Germinal center (tissue), 1 donor: Measurements from ENCODE around the gene GZMM.

ENCODE experiments used
- DNase-seq: peaks from one replicate; pipeline ENCODE4 v3.0.0; 2012; ENCODE audit warnings: mixed read lengths, low spot score

The GZMM gene

DNA sequence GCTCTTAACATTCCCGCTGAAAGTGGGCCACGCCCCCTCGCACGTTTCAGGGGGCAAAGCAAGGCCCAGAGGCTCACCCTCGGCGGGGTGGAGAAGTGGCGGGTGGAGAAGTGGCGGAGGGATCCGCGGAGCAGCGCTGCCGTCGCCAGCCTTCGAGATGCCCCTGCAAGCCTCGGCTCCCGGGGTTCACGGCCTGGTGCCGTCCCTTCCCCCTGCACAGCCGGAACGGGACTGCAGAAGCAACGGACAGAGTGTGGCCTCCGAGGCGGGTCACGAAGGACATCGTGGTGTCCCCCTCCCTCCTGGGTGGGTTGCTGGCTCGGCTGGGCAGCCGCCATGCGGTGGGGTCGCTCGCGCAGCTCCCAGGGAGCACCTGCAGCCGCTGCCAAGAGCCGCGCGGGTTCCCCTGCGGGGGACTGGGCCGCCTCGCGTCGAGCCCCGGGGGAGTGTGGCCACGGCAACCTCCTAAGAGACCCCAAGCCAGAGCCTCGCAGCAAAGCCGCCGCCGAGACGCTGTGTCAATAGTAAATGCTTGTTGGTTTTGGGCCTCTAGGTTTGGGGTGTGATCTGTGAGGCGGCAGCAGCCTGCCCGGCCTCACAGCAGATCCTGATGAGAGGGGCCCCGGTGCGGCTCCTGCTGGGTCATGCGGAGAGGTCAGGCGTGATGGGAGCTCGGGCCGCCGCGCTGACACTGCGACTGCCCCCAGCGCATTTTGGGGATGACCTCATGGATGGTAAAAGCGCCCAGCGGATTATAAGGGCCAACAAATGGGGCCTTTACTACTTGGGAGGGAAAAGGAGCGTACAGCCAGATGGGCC lies 31.1 kb upstream of the GZMM start:
- no peak for DNase-seq

DNA sequence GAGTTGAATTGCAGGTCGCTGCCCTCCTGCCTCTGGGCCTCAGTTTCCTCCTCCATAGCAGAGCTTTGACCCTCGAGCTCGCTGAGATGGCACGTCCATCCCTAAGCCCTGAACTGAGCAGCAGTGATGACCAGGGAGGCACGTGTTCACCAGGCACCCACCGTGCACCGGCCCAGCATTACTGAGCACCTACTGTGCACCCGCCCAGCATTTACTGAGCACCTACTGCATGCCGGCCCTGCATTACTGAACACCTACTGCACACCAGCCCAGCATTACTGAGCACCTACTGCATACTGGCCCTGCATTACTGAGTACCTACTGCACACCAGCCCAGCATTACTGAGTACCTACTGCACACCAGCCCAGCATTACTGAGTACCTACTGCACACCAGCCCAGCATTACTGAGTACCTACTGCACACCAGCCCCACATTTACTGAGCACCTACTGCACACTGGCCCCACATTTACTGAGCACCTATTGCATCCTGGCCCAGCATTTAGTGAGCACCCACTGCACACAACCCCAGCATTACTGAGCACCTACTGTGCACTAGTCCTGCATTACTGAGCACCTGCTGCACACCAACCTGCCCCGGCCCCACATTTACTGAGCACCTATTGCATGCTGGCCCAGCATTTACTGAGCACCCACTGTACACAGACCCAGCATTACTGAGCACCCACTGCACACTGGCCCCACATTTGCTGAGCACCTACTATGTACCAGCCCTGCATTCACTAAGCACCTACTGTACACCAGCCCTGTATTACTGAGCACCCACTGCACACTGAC lies 30.3 kb upstream of the GZMM start:
- no peak for DNase-seq

DNA sequence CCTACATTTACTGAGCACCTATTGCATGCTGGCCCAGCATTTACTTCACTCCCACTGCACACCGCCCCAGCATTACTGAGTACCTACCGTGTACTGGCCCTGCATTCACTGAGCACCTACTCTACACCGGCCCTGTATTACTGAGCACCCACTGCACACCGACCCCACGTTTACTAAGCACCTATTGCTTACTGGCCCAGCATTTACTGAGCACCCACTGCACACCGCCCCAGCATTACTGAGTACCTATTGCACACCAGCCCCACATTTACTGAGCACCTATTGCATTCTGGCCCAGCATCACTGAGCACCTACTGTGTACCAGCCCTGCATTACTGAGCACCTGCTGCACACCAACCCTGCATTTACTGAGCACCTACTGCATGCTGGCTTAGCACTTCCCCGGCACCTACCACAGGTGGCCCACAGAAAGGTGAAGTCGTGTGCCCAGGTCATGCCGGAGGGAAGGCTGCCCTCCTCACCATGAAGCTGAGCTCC lies 29.6 kb upstream of the GZMM start:
- DNase-seq: no peak

DNA sequence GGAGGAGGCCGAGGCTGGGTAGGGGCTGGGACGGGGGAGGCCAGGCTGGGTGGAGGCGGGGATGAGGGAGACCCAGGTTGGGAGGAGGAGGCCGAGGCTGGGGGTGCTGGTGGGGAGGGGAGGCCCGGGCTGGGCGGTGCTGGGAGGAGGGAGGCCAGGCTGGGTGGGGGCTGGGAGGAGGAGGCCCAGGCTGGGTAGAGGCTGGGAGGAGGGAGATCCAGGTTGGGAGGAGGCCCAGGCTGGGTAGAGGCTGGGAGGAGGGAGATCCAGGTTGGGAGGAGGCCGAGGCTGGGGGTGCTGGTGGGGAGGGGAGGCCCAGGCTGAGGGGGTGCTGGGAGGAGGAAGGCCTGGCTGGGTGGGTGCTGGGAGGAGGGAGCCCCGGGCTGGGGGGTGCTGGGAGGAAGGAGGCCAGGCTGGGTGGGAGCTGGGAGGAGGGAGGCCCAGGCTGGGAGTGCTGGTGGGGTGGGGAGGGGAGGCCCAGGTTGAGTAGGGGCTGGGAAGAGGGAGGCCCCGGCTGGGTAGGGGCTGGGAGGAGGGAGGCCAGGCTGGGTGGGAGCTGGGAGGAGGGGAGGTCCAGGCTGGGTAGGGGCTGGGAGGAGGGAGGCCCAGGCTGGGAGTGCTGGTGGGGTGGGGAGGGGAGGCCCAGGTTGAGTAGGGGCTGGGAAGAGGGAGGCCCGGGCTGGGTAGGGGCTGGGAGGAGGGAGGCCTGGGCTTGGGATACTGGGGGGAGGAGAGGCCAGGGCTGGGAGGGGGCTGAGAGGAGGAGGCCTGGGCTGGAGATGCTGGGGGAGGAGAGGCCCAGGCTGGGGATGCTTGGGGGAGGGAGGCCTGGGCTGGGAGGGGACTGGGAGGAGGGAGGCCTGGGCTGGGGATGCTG lies 25.9 kb upstream of the GZMM start:
- DNase-seq: no peak

DNA sequence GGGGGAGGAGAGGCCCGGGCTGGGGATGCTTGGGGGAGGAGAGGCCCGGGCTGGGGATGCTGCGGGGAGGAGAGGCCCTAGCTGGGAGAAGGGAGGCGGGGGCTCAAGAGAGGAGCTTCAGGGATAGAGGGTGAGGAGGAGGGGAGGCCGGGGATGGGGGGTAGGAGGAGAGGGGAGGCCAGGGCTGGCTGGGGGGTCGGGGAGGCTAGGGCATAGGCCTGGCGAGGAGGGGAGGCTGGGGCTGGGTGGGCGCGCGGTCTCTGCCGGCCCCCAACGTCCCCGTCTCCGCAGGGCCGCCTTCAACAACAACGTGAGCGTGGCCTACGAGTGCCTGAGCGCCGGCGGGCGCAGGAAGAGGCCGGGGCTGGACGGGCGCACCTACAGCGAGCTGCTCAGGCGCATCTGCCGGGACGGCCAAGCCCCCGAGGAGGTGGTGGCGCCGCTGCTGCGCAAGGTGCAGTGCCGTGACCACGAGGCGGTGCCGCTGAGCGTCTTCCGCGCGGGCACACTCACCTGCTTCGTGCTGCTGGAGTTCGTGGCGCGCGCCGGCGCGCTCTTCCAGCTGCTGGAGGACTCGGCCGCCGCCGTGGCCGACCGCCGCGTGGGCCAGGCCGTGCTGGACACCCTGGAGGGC lies 25.1 kb upstream of the GZMM start:
- peak; percentile 23 for DNase-seq

DNA sequence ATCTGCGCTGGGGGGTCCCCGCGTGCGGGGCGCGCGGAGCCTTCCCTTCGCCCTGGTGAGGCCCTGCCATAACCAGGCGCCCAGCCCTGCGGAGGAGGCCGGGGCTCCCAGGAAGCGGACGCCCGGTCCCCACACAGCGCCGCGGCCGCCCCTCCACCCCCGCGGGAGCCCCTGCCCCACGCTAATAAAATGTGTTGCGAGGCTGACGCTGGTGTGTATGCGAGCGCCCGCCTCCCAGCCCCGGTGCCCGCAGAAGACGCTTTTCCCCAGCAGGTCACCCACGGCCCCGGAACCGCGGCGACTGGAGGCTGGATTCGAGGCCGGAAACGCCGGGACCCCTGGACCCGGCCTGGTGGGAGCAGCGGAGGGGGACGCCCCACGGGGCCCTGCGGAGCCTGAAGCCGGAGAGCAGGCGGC lies 24.4 kb upstream of the GZMM start:
- no peak for DNase-seq

DNA sequence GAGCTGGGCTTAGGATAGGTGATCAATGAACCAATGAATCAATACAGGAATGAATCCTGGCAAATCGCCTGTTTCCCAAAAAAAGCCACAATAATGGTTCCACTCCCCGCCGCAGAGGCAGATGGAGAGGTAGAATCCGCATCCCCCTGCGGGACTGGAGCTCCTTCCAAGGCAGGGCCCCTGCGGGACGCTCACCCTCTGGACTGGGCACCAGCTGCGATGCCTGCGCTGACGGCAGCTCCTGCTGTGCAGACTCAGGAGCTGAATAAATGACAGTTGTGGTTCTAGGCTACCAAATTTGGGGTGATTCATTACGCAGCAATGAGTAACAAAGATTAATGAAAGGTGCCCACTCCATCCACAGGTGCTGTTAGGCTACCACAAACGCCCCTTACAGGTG lies 21.1 kb upstream of the GZMM start:
- no peak for DNase-seq

DNA sequence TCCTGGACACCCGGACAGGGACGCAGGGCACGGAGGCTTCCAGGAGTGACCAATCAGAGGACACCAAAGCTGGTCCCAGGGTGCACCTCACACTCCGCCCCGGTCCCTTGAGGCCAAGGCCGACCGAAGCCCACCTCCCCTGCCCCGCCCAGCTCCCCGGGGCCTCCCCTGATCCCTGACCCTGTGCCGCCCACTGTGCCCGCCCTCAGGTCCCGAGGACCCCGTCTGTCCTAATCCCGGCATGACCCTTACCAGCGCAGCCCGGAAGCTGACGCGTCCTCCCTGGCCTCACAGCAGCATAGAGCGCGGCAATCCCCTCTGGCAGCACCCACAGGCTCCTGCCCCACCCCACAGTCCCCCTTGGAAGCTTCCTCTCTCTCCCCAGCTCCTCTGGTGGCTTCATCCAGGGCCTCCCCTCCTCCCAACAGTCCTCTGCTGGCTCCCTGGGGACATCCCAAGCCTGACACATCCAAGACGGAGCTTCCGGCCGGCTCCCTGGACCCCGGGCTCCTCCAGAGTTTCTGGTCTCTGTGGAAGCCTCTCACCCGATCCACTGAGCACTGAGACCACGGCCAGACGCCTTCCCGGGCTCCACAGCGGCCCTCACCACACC lies 19.7 kb upstream of the GZMM start:
- no peak for DNase-seq

DNA sequence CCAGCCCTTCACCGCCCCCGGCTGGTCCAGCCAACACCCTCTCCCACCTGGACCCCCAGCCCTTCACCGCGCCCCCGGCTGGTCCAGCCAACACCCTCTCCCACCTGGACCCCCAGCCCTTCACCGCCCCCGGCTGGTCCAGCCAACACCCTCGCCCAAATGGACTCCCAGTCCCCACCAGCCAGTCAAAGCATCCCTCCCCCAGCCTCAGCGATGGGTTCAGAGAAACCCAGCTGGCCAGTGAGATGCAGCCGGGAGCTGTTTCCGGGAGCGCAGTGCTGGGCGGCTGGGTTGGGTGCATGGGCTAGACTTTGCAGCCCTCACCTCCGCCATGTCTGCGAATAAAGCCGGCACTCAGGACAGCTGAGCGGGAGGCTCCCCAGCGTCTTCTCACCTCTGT lies 18.8 kb upstream of the GZMM start:
- DNase-seq: no peak

DNA sequence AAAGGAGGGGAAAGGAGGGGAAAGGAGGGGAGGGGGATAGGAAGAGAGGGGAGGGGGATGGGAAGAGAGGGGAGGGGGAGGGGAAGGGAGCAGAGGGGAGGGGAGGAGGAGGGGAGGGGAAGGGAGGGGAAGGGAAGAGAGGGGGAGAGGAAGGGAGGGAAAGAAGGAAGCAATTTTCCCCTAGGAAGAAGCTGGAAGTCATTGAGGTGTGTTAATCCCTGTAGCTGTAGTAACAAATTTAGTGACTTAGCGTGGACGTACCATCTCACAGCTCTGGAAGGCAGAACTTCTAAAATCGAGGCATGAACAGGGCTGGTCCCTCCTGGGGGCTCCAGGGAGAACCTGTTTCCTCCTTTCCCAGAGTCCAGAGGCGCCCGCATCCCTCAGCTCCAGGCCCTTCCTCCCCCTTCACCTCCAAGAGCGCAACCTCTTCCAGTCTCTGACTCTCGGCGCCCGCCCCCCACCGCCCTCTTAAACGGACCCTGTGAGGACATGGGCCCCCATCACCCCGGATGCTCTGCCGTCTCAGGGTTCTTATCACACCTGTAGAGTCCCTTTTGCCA lies 17.9 kb upstream of the GZMM start:
- no peak for DNase-seq

DNA sequence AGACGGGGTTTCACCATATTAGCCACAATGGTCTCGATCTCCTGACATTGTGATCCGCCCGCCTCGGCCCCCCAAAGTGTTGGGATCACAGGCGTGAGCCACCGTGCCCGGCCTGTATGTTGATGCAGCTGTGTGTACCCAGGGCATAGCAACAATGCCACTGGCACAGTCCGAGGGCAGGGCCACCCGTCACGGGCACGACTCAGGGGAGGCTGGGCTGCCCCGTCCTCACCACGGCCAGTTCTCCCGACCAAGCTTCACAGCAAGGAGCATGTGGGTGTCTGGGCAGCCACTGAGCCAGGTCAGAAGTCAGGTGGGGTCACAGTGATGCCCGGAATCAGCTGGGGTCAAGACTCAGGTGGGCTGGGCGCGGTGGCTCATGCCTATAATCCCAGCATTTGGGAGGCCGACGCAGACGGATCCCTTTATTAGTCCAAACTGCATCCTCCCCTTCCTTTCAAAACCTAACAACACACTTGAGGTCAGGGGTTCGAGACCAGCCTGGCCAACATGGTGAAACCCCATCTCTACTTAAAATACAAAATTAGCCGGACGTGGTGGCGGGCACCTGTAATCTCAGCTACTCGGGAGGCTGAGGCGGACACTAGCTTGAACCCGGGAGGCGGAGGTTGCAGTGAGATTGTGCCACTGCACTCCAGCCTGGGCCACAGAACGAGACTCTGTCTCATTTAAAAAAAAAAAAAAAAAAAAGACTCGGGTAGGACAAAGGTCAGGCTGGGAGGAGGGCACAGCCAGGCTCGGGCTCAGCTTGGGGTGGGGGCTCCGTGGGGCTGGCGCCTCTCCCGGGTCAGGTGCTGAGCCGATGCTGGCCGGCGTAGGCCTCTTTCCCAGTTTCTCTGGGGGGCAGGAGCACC lies 13.5 kb upstream of the GZMM start:
- no peak for DNase-seq

DNA sequence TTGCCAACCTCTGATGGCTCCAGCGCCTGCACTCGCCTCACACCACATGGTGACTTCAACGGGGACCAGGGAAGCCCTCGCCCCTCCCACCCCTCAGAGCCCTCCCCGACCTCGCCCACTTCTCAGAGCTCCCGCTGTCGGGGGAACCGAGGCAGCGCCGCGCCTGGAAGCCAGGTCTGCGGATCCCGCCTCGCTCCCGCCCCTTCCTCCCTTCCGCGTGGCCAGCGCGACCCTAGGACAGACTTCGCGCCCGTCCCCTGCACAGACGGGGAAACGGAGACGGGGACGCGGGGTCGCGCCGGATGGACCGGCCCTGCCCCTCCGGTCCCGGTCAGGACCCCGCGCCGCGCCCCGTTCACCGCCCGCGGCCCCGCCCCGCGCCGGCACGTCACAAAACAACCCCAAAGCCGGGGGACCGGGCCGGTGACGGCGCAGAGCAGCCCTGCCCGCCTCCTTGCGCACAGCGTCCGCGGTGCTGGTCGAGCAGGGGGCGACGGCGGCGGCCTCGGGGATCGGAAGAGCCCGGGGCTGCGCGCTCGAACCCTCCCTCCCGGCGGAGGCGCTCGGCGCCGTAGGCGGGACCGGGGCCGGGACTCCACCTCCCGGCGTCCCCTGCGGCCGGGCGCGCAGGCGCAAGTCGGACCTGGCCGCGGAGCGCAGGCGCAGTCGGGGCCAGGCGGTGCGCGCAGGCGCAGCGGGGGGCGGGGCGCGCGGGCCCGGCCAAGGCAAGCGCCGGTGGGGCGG lies 12.7 kb upstream of the GZMM start:
- peak; percentile 97 for DNase-seq

DNA sequence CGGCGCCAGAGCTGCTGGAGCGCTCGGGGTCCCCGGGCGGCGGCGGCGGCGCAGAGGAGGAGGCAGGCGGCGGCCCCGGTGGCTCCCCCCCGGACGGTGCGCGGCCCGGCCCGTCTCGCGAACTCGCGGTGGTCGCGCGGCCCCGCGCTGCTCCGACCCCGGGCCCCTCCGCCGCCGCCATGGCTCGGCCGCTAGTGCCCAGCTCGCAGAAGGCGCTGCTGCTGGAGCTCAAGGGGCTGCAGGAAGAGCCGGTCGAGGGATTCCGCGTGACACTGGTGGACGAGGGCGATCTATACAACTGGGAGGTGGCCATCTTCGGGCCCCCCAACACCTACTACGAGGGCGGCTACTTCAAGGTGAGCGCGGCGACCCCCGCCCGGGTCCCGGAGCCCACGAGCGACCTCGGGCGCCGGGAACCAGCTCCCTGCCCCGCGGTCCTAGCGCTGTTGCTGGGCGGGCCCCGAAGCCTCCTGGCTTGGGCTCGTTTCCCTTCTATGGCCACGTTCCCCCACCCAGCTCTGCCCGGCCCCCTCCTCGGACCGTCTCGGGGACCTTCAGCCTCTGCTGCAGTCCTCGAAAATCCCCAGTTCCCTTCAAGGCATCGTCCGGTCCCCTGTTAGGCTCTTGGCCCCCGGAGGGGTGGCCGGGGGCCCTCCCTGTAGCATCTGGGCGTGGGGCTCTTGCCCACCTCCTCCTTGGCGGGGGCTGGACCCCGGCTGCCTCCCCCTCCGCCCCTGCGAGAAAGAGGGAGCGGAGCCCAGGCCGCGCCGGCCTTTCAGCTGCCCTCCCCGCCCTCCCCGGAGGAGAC lies 11.9 kb upstream of the GZMM start, which contains the start of gene CDC34:
TSS of gene CDC34 (plus strand) at position 8 of the 808 bp plus-strand sequence. CDS start at position 180, 172 bp downstream.
- peak; percentile 27 for DNase-seq

DNA sequence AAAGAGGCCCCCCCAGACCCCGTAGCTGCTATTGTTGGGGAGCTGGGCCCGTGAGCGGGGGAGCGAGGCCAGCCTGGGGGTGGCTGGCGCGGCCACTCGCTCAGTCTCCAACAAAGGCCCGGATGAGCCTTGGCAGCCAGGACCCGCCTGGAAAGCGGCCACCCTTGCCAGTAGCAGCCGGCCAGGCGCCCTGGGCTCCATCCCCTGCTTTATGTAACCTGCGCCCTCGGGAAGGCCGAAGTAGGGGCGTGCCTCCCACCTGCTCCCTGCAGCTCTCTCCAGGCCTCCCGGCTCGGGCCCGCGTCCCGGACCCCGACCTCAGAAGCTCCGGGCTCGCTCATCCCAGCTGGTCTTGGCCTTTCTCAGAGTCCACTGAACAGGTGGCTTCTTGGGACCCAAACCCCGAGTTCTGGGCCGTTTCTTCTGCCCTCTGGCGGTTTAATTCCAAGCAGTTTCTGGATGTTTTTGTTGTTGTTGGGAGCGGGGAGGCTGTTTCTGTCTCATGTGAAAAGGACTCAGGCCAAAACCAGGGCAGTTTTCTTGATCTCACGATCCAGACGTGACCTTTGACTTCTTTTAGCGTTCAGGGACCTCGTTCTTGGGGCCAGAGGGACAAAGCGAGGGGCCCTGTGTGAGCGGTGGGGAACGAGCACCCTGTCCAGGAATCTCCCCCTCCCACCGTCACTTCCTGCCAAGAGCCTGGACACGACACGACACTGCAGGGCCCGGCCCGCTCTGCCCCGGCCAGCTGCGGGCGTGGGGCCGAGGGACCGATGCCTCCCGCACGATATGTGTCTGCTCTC lies 11.1 kb upstream of the GZMM start:
- peak; percentile 35 for DNase-seq

DNA sequence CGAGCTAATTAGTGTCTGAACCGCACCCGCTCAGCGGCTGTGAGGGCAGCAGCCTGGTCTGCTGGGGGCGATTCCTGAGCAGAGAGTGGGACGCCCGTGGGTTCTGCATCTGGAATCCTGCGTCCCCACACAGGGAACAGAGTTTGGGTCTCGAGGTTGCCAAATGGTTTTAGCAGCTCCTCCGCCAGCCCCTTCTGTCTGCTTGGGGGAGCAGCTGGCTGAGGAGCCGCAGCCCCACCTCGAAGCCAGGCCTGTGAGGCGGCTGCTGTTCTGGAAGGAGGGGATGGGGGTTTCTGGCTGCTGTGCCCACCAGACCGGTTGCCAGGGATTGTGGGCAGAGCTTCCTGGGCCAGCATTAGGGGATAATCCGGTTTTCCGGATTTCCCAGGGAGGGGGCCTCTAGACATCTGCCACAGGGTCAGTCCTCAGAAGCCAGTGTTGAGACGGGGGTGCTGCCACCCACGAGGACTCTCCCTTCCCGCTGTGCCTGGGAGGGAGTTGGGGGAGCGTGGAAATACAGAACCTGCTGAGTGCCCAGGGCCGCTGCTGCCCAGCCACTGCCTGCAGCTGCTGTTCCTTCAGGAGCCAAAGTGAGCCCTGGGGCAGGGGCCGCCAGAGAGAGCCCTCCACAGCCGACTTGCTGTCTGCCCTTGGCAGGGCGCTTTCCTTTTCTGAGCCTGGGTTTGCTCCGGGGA lies 10.3 kb upstream of the GZMM start:
- DNase-seq: no peak

DNA sequence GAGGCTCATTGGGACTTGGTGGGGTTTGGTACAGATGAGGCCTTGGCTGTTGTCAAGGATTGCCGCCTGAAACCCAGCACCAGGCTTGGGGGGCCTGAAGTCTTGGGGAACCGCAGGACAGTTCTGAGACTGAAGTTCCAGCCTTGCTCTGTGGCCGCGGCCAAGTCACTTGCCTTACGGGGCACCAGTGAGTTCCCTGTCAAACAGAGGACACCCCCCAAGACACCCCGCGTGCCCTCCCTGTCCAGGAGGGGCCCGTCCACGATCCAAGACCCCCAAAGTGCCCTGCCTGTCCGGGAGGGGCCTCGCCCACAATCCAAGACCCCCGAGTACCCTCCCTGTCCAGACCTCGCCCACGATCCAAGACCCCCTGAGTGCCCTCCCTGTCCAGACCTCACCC lies 9.8 kb upstream of the GZMM start:
- DNase-seq: no peak
